Neural cell (in vitro differentiated cells): Measurements from ENCODE around the gene SLC35A2. TPM values are rescaled to one million over a fixed set of nuclear protein-coding genes. Genes with fewer than 3 reads are reported as not detected.

Experiments
- H2AFZ ChIP-seq: fragments of 200-600, 300-800 bp; sonication (generic), shearing (Covaris generic); 2 replicates; pipeline ENCODE4 v1.6.0; 2014; ENCODE audit warnings: low read depth, mild to moderate bottlenecking, antibody characterized with exemption, low read length, moderate library complexity
- H3F3A ChIP-seq: fragments of 200-600 bp; shearing (Covaris generic); 2 replicates; pipeline ENCODE4 v1.6.1; 2016; ENCODE audit warnings: mild to moderate bottlenecking, moderate library complexity, mixed read lengths, antibody characterized with exemption, low read length; ENCODE audit not compliant: insufficient read depth, poor library complexity, severe bottlenecking
- H3K27ac ChIP-seq: fragments of 200-600, 300-800 bp; sonication (generic), shearing (Covaris generic); 2 replicates; pipeline ENCODE4 v1.5.1; 2014; ENCODE audit warnings: mild to moderate bottlenecking, low read length, moderate library complexity
- H3K27me3 ChIP-seq: fragments of 300-800, 200-600 bp; sonication (generic), shearing (Covaris generic); 2 replicates; pipeline ENCODE4 v1.6.0; 2014; ENCODE audit warnings: mild to moderate bottlenecking, low read depth, low read length, moderate library complexity; ENCODE audit not compliant: insufficient read depth
- H3K36me3 ChIP-seq: fragments of 300-800, 200-600 bp; sonication (generic), shearing (Covaris generic); 2 replicates; pipeline ENCODE4 v1.5.1; 2014; ENCODE audit warnings: mild to moderate bottlenecking, antibody characterized with exemption, low read length, moderate library complexity; ENCODE audit not compliant: insufficient read depth
- H3K4me2 ChIP-seq: fragments of 300-800, 200-600 bp; sonication (generic), shearing (Covaris generic); 2 replicates; pipeline ENCODE4 v1.6.0; 2014; ENCODE audit warnings: mild to moderate bottlenecking, low read length
- H3K4me3 ChIP-seq: fragments of 300-800, 200-600 bp; sonication (generic), shearing (Covaris generic); 2 replicates; pipeline ENCODE4 v1.5.1; 2014; ENCODE audit warnings: mild to moderate bottlenecking, low read length, moderate library complexity
- H3K79me2 ChIP-seq: fragments of 200-600 bp; shearing (Covaris generic); replicated peaks from 2 replicates; pipeline ENCODE4 v1.6.0; 2014; ENCODE audit warnings: mild to moderate bottlenecking, low read length, moderate library complexity; ENCODE audit not compliant: insufficient read depth
- H3K9ac ChIP-seq: fragments of 300-800, 200-600 bp; sonication (generic), shearing (Covaris generic); 2 replicates; pipeline ENCODE4 v1.6.1; 2016; ENCODE audit warnings: mild to moderate bottlenecking, low read length, mixed read lengths
- H3K9me2 ChIP-seq: fragments of 200-600 bp; shearing (Covaris generic); 2 replicates; pipeline ENCODE4 v1.6.1; 2016; ENCODE audit warnings: mild to moderate bottlenecking, low read length, mixed read lengths; ENCODE audit not compliant: insufficient read depth
- H3K9me3 ChIP-seq: fragments of 200-600, 300-800 bp; sonication (generic), shearing (Covaris generic); 2 replicates; pipeline ENCODE4 v1.6.1; 2016; ENCODE audit warnings: mild to moderate bottlenecking, mixed run types, low read length, moderate library complexity, mixed read lengths
- H4K20me1 ChIP-seq: fragments of 200-600 bp; shearing (Covaris generic); 2 replicates; pipeline ENCODE4 v1.6.1; 2016; ENCODE audit warnings: mild to moderate bottlenecking, mixed run types; ENCODE audit not compliant: insufficient read depth
- EP300 ChIP-seq: fragments of 450-650 bp; conservative IDR thresholded peaks from 2 replicates; pipeline ENCODE4 v1.6.1; 2014; ENCODE audit warnings: antibody characterized with exemption, mild to moderate bottlenecking, moderate library complexity; ENCODE audit not compliant: poor library complexity, severe bottlenecking
- EZH2 ChIP-seq: fragments of 200-600, 300-800 bp; shearing (Covaris generic), sonication (generic); IDR thresholded peaks from 2 replicates; pipeline ENCODE4 v1.6.1; 2014; ENCODE audit warnings: antibody characterized with exemption, low read length, borderline replicate concordance, mild to moderate bottlenecking; ENCODE audit not compliant: insufficient read depth, poor library complexity, severe bottlenecking
- MXI1 ChIP-seq: fragments of 450-650 bp; conservative IDR thresholded peaks from 2 replicates; pipeline ENCODE4 v1.6.1; 2014; ENCODE audit warnings: antibody characterized with exemption, mild to moderate bottlenecking; ENCODE audit not compliant: poor library complexity, severe bottlenecking
- POLR2AphosphoS5 ChIP-seq: IDR thresholded peaks from 2 replicates; pipeline ENCODE4 v1.6.1; 2012
- RAD21 ChIP-seq: fragments of 450-650 bp; conservative IDR thresholded peaks from 2 replicates; pipeline ENCODE4 v1.6.1; 2014; ENCODE audit warnings: antibody characterized with exemption, mild to moderate bottlenecking, moderate library complexity
- SMC3 ChIP-seq: fragments of 450-650 bp; conservative IDR thresholded peaks from 2 replicates; pipeline ENCODE4 v1.6.1; 2014; ENCODE audit warnings: antibody characterized with exemption, mild to moderate bottlenecking, moderate library complexity; ENCODE audit not compliant: poor library complexity
- TAF1 ChIP-seq: IDR thresholded peaks from 2 replicates; pipeline ENCODE4 v1.6.1; 2012; ENCODE audit warnings: low read depth
- polyA plus RNA-seq: library from polyadenylated mRNA; depleted of rRNA; stranded (reverse); fragments of >200 nt; gene quantifications from 2 replicates; pipeline ENCODE4 v1.2.3, GENCODE V29; 2014
- TF ChIP-seq, protein P1 (sequence below): fragments of 450-650 bp; IDR thresholded peaks from 2 replicates; pipeline ENCODE4 v1.5.1; 2014; ENCODE audit warnings: antibody characterized with exemption, mild to moderate bottlenecking, moderate library complexity; ENCODE audit not compliant: poor library complexity, severe bottlenecking
- TF ChIP-seq, protein P2 (sequence below): IDR thresholded peaks from 2 replicates; pipeline ENCODE4 v1.6.1; 2012; ENCODE audit warnings: borderline replicate concordance

The SLC35A2 gene
- polyA plus RNA-seq, 1 donor from 2014 or later = 20.7 TPM

DNA sequence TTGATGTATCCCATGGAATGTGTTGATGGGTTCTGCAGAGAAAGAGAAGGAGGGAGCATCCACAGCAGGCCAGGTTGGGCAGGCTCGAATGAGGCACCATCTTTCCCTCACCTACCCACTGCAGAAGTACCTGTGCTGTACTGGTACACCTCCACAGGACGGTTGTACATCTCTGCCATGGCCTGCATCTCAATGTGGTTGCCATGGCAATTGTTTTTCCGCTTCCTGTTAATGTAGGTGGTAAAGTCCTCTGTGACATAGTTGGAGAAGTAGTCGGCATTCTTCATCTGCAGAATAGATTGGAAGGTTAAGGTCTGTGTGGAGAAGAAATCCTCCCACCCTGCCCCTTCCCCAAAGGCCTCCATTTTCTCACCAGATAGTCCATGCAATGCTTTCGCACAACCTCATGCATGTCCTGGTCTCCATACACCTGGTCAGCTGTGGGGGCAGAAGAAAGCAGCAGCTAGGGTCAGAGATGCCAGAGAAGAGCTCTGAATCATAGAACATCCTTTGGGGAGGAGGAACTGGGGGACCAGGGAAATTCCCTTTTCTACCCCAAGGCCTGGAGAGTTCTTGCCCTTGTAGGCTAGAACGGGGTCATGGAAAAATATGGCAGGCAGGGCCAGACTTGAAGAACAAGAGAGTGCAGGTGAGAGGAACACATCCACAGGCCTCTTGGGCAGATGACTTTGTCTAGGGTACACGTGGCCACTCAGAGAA, 23.3 kb upstream of the SLC35A2 start:
- Histone ChIP-seq H3K9me3 (no peaks in the 10 kb centered on the region), H3K36me3 (no peaks in the 10 kb centered on the region), H3K4me3 (no peak overlapping the region), H3K27me3 (no peaks in the 10 kb centered on the region), H3K9me2 (no peaks in the 10 kb centered on the region), H3K27ac (no peak overlapping the region), H3K9ac (no peak overlapping the region), H3F3A (no peaks in the 10 kb centered on the region), H2AFZ (no peak overlapping the region), H3K4me2 (no peak overlapping the region), H4K20me1 (no peaks in the 10 kb centered on the region), H3K79me2 (no peaks in the 10 kb centered on the region)
- TF ChIP-seq, protein P1, sequence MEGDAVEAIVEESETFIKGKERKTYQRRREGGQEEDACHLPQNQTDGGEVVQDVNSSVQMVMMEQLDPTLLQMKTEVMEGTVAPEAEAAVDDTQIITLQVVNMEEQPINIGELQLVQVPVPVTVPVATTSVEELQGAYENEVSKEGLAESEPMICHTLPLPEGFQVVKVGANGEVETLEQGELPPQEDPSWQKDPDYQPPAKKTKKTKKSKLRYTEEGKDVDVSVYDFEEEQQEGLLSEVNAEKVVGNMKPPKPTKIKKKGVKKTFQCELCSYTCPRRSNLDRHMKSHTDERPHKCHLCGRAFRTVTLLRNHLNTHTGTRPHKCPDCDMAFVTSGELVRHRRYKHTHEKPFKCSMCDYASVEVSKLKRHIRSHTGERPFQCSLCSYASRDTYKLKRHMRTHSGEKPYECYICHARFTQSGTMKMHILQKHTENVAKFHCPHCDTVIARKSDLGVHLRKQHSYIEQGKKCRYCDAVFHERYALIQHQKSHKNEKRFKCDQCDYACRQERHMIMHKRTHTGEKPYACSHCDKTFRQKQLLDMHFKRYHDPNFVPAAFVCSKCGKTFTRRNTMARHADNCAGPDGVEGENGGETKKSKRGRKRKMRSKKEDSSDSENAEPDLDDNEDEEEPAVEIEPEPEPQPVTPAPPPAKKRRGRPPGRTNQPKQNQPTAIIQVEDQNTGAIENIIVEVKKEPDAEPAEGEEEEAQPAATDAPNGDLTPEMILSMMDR = no peak
- TF ChIP-seq EP300 (no peak), MXI1 (no peak), RAD21 (no peak), POLR2AphosphoS5 (no peak), SMC3 (no peak), TAF1 (no peak), EZH2 (no peak)
- TF ChIP-seq, protein P2, sequence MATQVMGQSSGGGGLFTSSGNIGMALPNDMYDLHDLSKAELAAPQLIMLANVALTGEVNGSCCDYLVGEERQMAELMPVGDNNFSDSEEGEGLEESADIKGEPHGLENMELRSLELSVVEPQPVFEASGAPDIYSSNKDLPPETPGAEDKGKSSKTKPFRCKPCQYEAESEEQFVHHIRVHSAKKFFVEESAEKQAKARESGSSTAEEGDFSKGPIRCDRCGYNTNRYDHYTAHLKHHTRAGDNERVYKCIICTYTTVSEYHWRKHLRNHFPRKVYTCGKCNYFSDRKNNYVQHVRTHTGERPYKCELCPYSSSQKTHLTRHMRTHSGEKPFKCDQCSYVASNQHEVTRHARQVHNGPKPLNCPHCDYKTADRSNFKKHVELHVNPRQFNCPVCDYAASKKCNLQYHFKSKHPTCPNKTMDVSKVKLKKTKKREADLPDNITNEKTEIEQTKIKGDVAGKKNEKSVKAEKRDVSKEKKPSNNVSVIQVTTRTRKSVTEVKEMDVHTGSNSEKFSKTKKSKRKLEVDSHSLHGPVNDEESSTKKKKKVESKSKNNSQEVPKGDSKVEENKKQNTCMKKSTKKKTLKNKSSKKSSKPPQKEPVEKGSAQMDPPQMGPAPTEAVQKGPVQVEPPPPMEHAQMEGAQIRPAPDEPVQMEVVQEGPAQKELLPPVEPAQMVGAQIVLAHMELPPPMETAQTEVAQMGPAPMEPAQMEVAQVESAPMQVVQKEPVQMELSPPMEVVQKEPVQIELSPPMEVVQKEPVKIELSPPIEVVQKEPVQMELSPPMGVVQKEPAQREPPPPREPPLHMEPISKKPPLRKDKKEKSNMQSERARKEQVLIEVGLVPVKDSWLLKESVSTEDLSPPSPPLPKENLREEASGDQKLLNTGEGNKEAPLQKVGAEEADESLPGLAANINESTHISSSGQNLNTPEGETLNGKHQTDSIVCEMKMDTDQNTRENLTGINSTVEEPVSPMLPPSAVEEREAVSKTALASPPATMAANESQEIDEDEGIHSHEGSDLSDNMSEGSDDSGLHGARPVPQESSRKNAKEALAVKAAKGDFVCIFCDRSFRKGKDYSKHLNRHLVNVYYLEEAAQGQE = no peak

DNA sequence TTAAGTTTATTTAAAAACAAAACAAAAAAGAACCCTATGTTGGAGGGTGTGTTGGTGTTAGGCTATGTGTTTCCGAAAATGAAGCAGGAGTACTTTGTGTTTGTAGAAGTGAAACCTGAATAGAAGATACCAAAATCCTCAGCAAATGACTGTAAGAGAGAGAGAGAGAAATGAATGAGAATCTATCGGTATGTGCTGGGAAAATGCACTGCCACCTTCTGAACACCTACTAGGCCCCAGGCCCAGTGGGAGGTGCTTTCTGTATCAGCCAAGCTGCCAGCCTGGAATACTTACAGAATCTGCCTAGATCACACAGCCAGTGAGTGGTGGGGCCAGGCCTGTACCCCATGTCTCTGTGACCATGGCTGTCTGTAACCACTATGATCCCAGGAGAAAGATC, 22.3 kb upstream of the SLC35A2 start:
- Histone ChIP-seq H3K79me2 (no peaks in the 10 kb centered on the region), H3K36me3 (no peaks in the 10 kb centered on the region), H3K27me3 (no peaks in the 10 kb centered on the region), H3K4me2 (no peak overlapping the region), H3F3A (no peaks in the 10 kb centered on the region), H3K4me3 (no peak overlapping the region), H3K9me3 (no peaks in the 10 kb centered on the region), H3K9me2 (no peaks in the 10 kb centered on the region), H3K9ac (no peak overlapping the region), H4K20me1 (no peaks in the 10 kb centered on the region), H2AFZ (no peak overlapping the region), H3K27ac (no peak overlapping the region)
- TF ChIP-seq, protein P2 = no peak
- TF ChIP-seq EP300 (no peak), MXI1 (no peak), EZH2 (no peak), TAF1 (no peak), RAD21 (no peak), SMC3 (no peak), POLR2AphosphoS5 (no peak)
- TF ChIP-seq, protein P1 = no peak
